ENCODE data around the gene CCR2.
A peak's percentile ranks its signal among the peaks of the same experiment; 100 is the strongest.

CCR2 gene

DNA sequence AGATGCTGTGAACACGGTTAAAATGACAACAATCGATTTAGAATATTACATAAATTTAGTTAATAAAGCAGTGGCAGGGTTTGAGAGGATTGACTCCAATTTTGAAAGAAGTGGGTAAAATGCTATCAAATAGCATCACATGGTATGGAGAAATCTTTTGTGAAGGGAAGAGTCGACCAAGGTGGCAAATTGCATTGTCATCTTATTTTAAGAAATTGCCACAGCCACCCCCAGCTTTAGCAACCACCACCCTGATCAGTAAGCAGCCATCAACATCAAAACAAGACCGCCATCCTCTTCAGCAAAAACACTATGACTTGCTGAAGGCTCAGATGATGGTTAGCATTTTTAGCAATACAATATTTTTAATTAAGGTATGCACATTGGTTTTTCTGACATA lies 11.1 kb downstream of the CCR2 start:
- H3K4me1 Mint-ChIP-seq (ENCODE audit: low read depth), result peaks cover 57% of the 10 kb centered on the region
- no peak for DNase-seq
- H3K9me3 Mint-ChIP-seq, result no peaks in the 10 kb centered on the region
- H3K27me3 Mint-ChIP-seq, result peaks cover 28% of the 10 kb centered on the region
- H3K27ac Mint-ChIP-seq, result no peak overlapping the region
- no peaks in the 10 kb centered on the region for H3K36me3 Mint-ChIP-seq (ENCODE audit: low read depth)
- H3K4me3 Mint-ChIP-seq, result no peak overlapping the region

- no peak overlapping the region for H3K27ac Mint-ChIP-seq
- peaks cover 28% of the 10 kb centered on the region for H3K27me3 Mint-ChIP-seq
- no peaks in the 10 kb centered on the region for H3K36me3 Mint-ChIP-seq (ENCODE audit: low read depth)
- no peak overlapping the region for H3K4me3 Mint-ChIP-seq
- no peaks in the 10 kb centered on the region for H3K9me3 Mint-ChIP-seq
- DNase-seq, result no peak
- H3K4me1 Mint-ChIP-seq (ENCODE audit: low read depth), result peaks cover 57% of the 10 kb centered on the region
These were observed 12.0 kb downstream of the CCR2 start for GRCh38 chr3:46365737-46366524.

GRCh38 chr3:46367811-46368210 lies 13.9 kb downstream of the CCR2 start:
- peaks cover 29% of the 10 kb centered on the region for H3K27me3 Mint-ChIP-seq
- DNase-seq, result no peak
- H3K4me3 Mint-ChIP-seq, result no peak overlapping the region
- H3K9me3 Mint-ChIP-seq, result no peaks in the 10 kb centered on the region
- H3K36me3 Mint-ChIP-seq (ENCODE audit: low read depth), result no peaks in the 10 kb centered on the region
- H3K27ac Mint-ChIP-seq, result no peak overlapping the region
- peaks cover 62% of the 10 kb centered on the region for H3K4me1 Mint-ChIP-seq (ENCODE audit: low read depth)

DNA sequence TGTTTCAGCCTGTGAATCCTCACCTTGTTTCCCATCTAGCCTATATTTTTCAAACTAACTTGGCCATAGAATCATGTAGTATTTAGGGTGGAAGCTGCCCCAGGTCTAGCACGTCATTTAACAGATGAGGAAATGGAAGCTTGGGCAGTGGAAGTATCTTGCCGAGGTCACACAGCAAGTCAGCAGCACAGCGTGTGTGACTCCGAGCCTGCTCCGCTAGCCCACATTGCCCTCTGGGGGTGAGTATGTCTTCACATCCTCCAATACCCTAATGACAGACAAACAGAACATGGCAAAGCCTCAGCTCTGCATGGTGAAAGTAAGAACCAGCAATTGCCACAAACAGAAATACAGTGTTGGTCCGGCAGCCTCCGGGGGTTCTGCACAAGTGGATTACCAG lies 14.7 kb downstream of the CCR2 start:
- peak overlapping the region; percentile 16 for H3K4me3 Mint-ChIP-seq
- H3K4me1 Mint-ChIP-seq (ENCODE audit: low read depth), result peaks cover 66% of the 10 kb centered on the region
- H3K27me3 Mint-ChIP-seq, result peaks cover 36% of the 10 kb centered on the region
- DNase-seq, result peak; percentile 66
- H3K27ac Mint-ChIP-seq, result peak overlapping the region; percentile 69
- H3K36me3 Mint-ChIP-seq (ENCODE audit: low read depth), result no peaks in the 10 kb centered on the region
- no peaks in the 10 kb centered on the region for H3K9me3 Mint-ChIP-seq

DNA sequence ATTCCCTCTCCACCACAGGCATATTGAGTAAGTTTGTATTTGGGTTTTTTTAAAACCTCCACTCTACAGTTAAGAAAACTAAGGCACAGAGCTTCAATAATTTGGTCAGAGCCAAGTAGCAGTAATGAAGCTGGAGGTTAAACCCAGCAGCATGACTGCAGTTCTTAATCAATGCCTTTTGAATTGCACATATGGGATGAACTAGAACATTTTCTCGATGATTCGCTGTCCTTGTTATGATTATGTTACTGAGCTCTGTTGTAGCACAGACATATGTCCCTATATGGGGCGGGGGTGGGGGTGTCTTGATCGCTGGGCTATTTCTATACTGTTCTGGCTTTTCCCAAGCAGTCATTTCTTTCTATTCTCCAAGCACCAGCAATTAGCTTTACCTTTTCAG lies 15.2 kb downstream of the CCR2 start:
- no peaks in the 10 kb centered on the region for H3K9me3 Mint-ChIP-seq
- peaks cover 40% of the 10 kb centered on the region for H3K27me3 Mint-ChIP-seq
- peaks cover 68% of the 10 kb centered on the region for H3K4me1 Mint-ChIP-seq (ENCODE audit: low read depth)
- H3K36me3 Mint-ChIP-seq (ENCODE audit: low read depth), result no peaks in the 10 kb centered on the region
- no peak for DNase-seq
- H3K4me3 Mint-ChIP-seq, result peak overlapping the region; percentile 55
- peak overlapping the region; percentile 97 for H3K27ac Mint-ChIP-seq

GRCh38 chr3:46369675-46370132 lies 15.8 kb downstream of the CCR2 start:
- Mint-ChIP-seq H3K27me3 (peaks cover 42% of the 10 kb centered on the region), H3K36me3 (ENCODE audit: low read depth) (no peaks in the 10 kb centered on the region), H3K27ac (peak overlapping the region; percentile 97), H3K9me3 (no peaks in the 10 kb centered on the region), H3K4me3 (peak overlapping the region; percentile 55), H3K4me1 (ENCODE audit: low read depth) (peaks cover 73% of the 10 kb centered on the region)
- peak; percentile 72 for DNase-seq

- no peak for DNase-seq
- Mint-ChIP-seq H3K27ac (peak within 1 kb of the TSS; percentile 97), H3K27me3 (peaks cover 33% of the 10 kb centered on the region), H3K9me3 (no peaks in the 10 kb centered on the region), H3K4me3 (peak within 1 kb of the TSS; percentile 55), H3K4me1 (ENCODE audit: low read depth) (peaks cover 80% of the 10 kb centered on the region), H3K36me3 (ENCODE audit: low read depth) (no peaks in the 10 kb centered on the region)
These were observed 17.1 kb downstream of the CCR2 start, which contains the start of gene CCR5 for GRCh38 chr3:46370839-46371518. CCR5 (plus strand) TSS chr3:46370946; CDS start chr3:46372903, 1,957 bp downstream.

DNA sequence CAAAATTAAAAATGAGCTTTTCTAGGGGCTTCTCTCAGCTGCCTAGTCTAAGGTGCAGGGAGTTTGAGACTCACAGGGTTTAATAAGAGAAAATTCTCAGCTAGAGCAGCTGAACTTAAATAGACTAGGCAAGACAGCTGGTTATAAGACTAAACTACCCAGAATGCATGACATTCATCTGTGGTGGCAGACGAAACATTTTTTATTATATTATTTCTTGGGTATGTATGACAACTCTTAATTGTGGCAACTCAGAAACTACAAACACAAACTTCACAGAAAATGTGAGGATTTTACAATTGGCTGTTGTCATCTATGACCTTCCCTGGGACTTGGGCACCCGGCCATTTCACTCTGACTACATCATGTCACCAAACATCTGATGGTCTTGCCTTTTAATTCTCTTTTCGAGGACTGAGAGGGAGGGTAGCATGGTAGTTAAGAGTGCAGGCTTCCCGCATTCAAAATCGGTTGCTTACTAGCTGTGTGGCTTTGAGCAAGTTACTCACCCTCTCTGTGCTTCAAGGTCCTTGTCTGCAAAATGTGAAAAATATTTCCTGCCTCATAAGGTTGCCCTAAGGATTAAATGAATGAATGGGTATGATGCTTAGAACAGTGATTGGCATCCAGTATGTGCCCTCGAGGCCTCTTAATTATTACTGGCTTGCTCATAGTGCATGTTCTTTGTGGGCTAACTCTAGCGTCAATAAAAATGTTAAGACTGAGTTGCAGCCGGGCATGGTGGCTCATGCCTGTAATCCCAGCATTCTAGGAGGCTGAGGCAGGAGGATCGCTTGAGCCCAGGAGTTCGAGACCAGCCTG lies 17.8 kb downstream of the CCR2 start:
- peaks cover 30% of the 10 kb centered on the region for H3K27me3 Mint-ChIP-seq
- peaks cover 75% of the 10 kb centered on the region for H3K4me1 Mint-ChIP-seq (ENCODE audit: low read depth)
- H3K27ac Mint-ChIP-seq, result peak overlapping the region; percentile 97
- no peak for DNase-seq
- no peaks in the 10 kb centered on the region for H3K36me3 Mint-ChIP-seq (ENCODE audit: low read depth)
- H3K9me3 Mint-ChIP-seq, result no peaks in the 10 kb centered on the region
- H3K4me3 Mint-ChIP-seq, result peak overlapping the region; percentile 44

GRCh38 chr3:46372492-46373359 lies 18.8 kb downstream of the CCR2 start:
- Mint-ChIP-seq H3K27ac (peak overlapping the region; percentile 40), H3K4me3 (peak overlapping the region; percentile 44), H3K9me3 (no peaks in the 10 kb centered on the region), H3K4me1 (ENCODE audit: low read depth) (peaks cover 73% of the 10 kb centered on the region), H3K36me3 (ENCODE audit: low read depth) (no peaks in the 10 kb centered on the region), H3K27me3 (peaks cover 31% of the 10 kb centered on the region)
- DNase-seq, result no peak

- no peak overlapping the region for H3K4me3 Mint-ChIP-seq
- H3K27ac Mint-ChIP-seq, result no peak overlapping the region
- no peaks in the 10 kb centered on the region for H3K9me3 Mint-ChIP-seq
- DNase-seq, result no peak
- no peaks in the 10 kb centered on the region for H3K36me3 Mint-ChIP-seq (ENCODE audit: low read depth)
- H3K27me3 Mint-ChIP-seq, result peaks cover 28% of the 10 kb centered on the region
- peaks cover 55% of the 10 kb centered on the region for H3K4me1 Mint-ChIP-seq (ENCODE audit: low read depth)
These were observed 20.8 kb downstream of the CCR2 start for GRCh38 chr3:46374755-46375154.

- H3K4me1 Mint-ChIP-seq (ENCODE audit: low read depth), result peaks cover 52% of the 10 kb centered on the region
- no peaks in the 10 kb centered on the region for H3K36me3 Mint-ChIP-seq (ENCODE audit: low read depth)
- H3K27ac Mint-ChIP-seq, result no peak overlapping the region
- peaks cover 28% of the 10 kb centered on the region for H3K27me3 Mint-ChIP-seq
- no peak for DNase-seq
- no peaks in the 10 kb centered on the region for H3K9me3 Mint-ChIP-seq
- no peak overlapping the region for H3K4me3 Mint-ChIP-seq
These were observed 21.3 kb downstream of the CCR2 start for GRCh38 chr3:46375218-46375617.

DNA sequence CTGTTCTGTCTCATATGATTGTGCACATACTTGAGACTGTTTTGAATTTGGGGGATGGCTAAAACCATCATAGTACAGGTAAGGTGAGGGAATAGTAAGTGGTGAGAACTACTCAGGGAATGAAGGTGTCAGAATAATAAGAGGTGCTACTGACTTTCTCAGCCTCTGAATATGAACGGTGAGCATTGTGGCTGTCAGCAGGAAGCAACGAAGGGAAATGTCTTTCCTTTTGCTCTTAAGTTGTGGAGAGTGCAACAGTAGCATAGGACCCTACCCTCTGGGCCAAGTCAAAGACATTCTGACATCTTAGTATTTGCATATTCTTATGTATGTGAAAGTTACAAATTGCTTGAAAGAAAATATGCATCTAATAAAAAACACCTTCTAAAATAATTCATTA lies 21.9 kb downstream of the CCR2 start:
- H3K9me3 Mint-ChIP-seq, result no peaks in the 10 kb centered on the region
- DNase-seq, result no peak
- H3K4me1 Mint-ChIP-seq (ENCODE audit: low read depth), result peaks cover 51% of the 10 kb centered on the region
- peaks cover 28% of the 10 kb centered on the region for H3K27me3 Mint-ChIP-seq
- no peak overlapping the region for H3K27ac Mint-ChIP-seq
- H3K4me3 Mint-ChIP-seq, result no peak overlapping the region
- H3K36me3 Mint-ChIP-seq (ENCODE audit: low read depth), result no peaks in the 10 kb centered on the region

- H3K36me3 Mint-ChIP-seq (ENCODE audit: low read depth), result no peaks in the 10 kb centered on the region
- peaks cover 39% of the 10 kb centered on the region for H3K4me1 Mint-ChIP-seq (ENCODE audit: low read depth)
- no peak overlapping the region for H3K4me3 Mint-ChIP-seq
- no peak overlapping the region for H3K27ac Mint-ChIP-seq
- peak; percentile 76 for DNase-seq
- peaks cover 17% of the 10 kb centered on the region for H3K27me3 Mint-ChIP-seq
- H3K9me3 Mint-ChIP-seq, result no peaks in the 10 kb centered on the region
These were observed 24.6 kb downstream of the CCR2 start for GRCh38 chr3:46378426-46378942.

Data from activated T-cell treated with anti-CD3 and anti-CD28 coated beads, Interleukin-2, amount 50 U/mL, for 24 hours (primary cell).